Prostate gland (tissue), 2 donors: ENCODE results near the gene MEAK7. TPM values are rescaled to one million over a fixed set of nuclear protein-coding genes. Genes with fewer than 3 reads are reported as not detected.
A peak's percentile ranks its signal among the peaks of the same experiment; 100 is the strongest.

Source experiments
- DNase-seq: peaks from one replicate; pipeline ENCODE4 v3.0.0-alpha.2; 2019; ENCODE audit warnings: low spot score
- H3K27ac ChIP-seq, 2 donors: fragments of 200-600 bp; sonication (generic); 2 replicates each; pipeline ENCODE4 v1.5.1; 2017 to 2019
- H3K27me3 ChIP-seq: fragments of 200-600 bp; sonication (generic); replicated peaks from 2 replicates; pipeline ENCODE4 v1.5.1; 2019; ENCODE audit not compliant: insufficient read depth
- H3K36me3 ChIP-seq, 2 donors: fragments of 200-600 bp; sonication (generic); 1 replicate in 1 of 2; 2 replicates in 1 of 2; pipeline versions ENCODE4 v1.5.1 to v1.8.1; 2017 to 2019
- H3K4me1 ChIP-seq: fragments of 200-600 bp; sonication (generic); replicated peaks from 2 replicates; pipeline ENCODE4 v1.5.1; 2019
- H3K4me3 ChIP-seq, 2 donors: fragments of 200-600 bp; sonication (generic); 2 replicates each; pipeline ENCODE4 v1.5.1; 2017 to 2019
- H3K9me3 ChIP-seq: fragments of 200-600 bp; sonication (generic); 2 replicates; pipeline ENCODE4 v1.5.1; 2017
- CTCF ChIP-seq, 4 experiments: fragments of 200-600 bp in 2 of 4; fragments of 450-650 bp in 2 of 4; sonication (generic) in 2 of 4; IDR thresholded peaks; 1 replicate in 3 of 4; 2 replicates in 1 of 4; pipeline ENCODE4 v1.5.1; 2016 to 2019; ENCODE audit warnings: antibody characterized with exemption in 4 of 4, mild to moderate bottlenecking in 2 of 4, moderate library complexity in 2 of 4
- POLR2A ChIP-seq: fragments of 450-650 bp; IDR thresholded peaks from one replicate; pipeline ENCODE4 v1.6.1; 2016; ENCODE audit warnings: antibody characterized with exemption, mild to moderate bottlenecking
- POLR2AphosphoS5 ChIP-seq: sonication (generic); formaldehyde crosslinking; IDR thresholded peaks from one replicate; pipeline ENCODE4 v1.6.1; 2017; ENCODE audit warnings: antibody characterized with exemption
- WGBS: methylation state at CpG from one replicate; pipeline ENCODE4 v1.1.5; 2018; 5-methylcytosine and 5-hydroxymethylcytosine counted together
- intact Hi-C: fragments of 100-400 bp; cut with DNase I; formaldehyde crosslinking; loops from one replicate; pipeline ENCODE4 v1.14.2; 2022
- total RNA-seq, 2 donors: library from RNA; depleted of rRNA; stranded (reverse); fragments of >200 nt; gene quantifications; one replicate each; pipeline ENCODE4 v1.1.0, GENCODE V29; 2016

The MEAK7 gene
- total RNA-seq, 2 donors from 2014 or later, result 12.4 to 13.7 TPM

GRCh38 chr16:84545114-84545737 lies 40.8 kb upstream of the MEAK7 start:
- no peak for DNase-seq
- Histone ChIP-seq H3K4me3 (no peak overlapping the region), H3K27ac (no peak overlapping the region), H3K36me3 (no peaks in the 10 kb centered on the region), H3K4me1 (peaks cover 2% of the 10 kb centered on the region), H3K9me3 (no peaks in the 10 kb centered on the region), H3K27me3 (no peaks in the 10 kb centered on the region)
- 85% methylated on average over 12 of the region's 12 CpGs for WGBS
- intact Hi-C loops, result no loop called here
- TF ChIP-seq POLR2AphosphoS5 (no peak), CTCF (IDR thresholded peaks at IDR 0.05) (no peak), POLR2A (no peak)

GRCh38 chr16:84544031-84544773 lies 39.7 kb upstream of the MEAK7 start:
- H3K27ac ChIP-seq, result no peak overlapping the region
- H3K36me3 ChIP-seq, result no peaks in the 10 kb centered on the region
- intact Hi-C loops, result no loop called here
- no peak overlapping the region for H3K4me3 ChIP-seq
- H3K4me1 ChIP-seq, result peaks cover 2% of the 10 kb centered on the region
- 43% methylated on average over 25 of the region's 25 CpGs for WGBS
- no peak for DNase-seq
- TF ChIP-seq CTCF (IDR thresholded peaks at IDR 0.05) (no peak), POLR2AphosphoS5 (no peak), POLR2A (no peak)
- no peaks in the 10 kb centered on the region for H3K9me3 ChIP-seq
- H3K27me3 ChIP-seq, result no peaks in the 10 kb centered on the region

- Histone ChIP-seq H3K9me3 (no peaks in the 10 kb centered on the region), H3K27me3 (no peaks in the 10 kb centered on the region), H3K27ac (no peak overlapping the region), H3K4me1 (peaks cover 2% of the 10 kb centered on the region), H3K4me3 (no peak overlapping the region), H3K36me3 (no peaks in the 10 kb centered on the region)
- TF ChIP-seq CTCF (IDR thresholded peaks at IDR 0.05) (no peak), POLR2A (no peak), POLR2AphosphoS5 (no peak)
- WGBS, result 98% methylated on average over 2 of the region's 2 CpGs
- intact Hi-C loops, result no loop called here
- no peak for DNase-seq
Measured at GRCh38 chr16:84543253-84543652, 38.8 kb upstream of the MEAK7 start.

- intact Hi-C loops, result no loop called here
- no peak for TF ChIP-seq CTCF (IDR thresholded peaks at IDR 0.05)
- TF ChIP-seq POLR2AphosphoS5, result peak; percentile 11
- WGBS, result 69% methylated on average over 7 of the region's 7 CpGs
- no peaks in the 10 kb centered on the region for H3K27me3 ChIP-seq
- peaks cover 2% of the 10 kb centered on the region for H3K4me1 ChIP-seq
- H3K36me3 ChIP-seq, result no peaks in the 10 kb centered on the region
- H3K4me3 ChIP-seq, result no peak overlapping the region
- H3K27ac ChIP-seq, result no peak overlapping the region
- H3K9me3 ChIP-seq, result no peaks in the 10 kb centered on the region
- DNase-seq, result no peak
Measured at GRCh38 chr16:84541999-84542817, 37.7 kb upstream of the MEAK7 start.
